ENCODE data around the gene TMEM248. TPM values are rescaled to one million over a fixed set of nuclear protein-coding genes. Genes with fewer than 3 reads are reported as not detected.

Gene TMEM248
- total RNA-seq, 1 experiment from 2014 or later: 98.0 TPM

DNA sequence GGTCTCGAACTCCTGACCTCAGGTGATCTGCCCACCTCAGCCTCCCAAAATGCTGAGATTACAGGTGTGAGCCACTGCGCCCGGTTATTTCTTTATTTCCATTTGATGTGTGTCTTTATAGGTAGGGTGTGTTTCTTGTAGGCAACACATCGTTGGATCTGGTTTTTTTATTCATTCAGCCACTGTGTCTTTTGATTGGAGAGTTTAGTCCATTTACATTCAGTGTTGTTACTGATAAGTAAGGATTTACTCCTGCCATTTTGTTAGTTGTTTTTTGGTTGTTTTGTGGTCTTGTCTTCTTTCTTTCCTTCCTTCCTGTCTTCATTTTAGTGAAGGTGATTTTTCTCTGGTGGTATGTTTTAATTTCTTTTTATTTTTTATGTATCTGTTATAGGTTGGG lies 16.9 kb downstream of the TMEM248 start:
- POLR2A ChIA-PET: no interaction called here
- Mint-ChIP-seq H3K4me1 (ENCODE audit: low read depth, unreplicated experiment) (peaks cover 10% of the 10 kb centered on the region), H3K27me3 (ENCODE audit: insufficient read depth, unreplicated experiment) (no peaks in the 10 kb centered on the region), H3K36me3 (ENCODE audit: insufficient read depth, unreplicated experiment) (peaks cover 41% of the 10 kb centered on the region), H3K4me3 (ENCODE audit: unreplicated experiment) (no peak overlapping the region), H3K9me3 (ENCODE audit: unreplicated experiment) (peaks cover 10% of the 10 kb centered on the region), H3K27ac (ENCODE audit: unreplicated experiment) (no peak overlapping the region)
- no peak overlapping the region for H3K4me3 ChIP-seq (ENCODE audit: low read depth, low read length)
- CTCF ChIA-PET: no interaction called here
- DNase-seq: no peak
- H3K27me3 ChIP-seq (replicated peaks; ENCODE audit: control insufficient read depth, insufficient read depth, low read length): no peaks in the 10 kb centered on the region
- no peaks in the 10 kb centered on the region for H3K4me1 ChIP-seq
- no peak for TF ChIP-seq CTCF (IDR thresholded peaks at IDR 0.05; ENCODE audit: insufficient read depth in 1 of 2, low read depth in 1 of 2, low read length in 1 of 2, severe bottlenecking in 1 of 2, unreplicated experiment in 1 of 2)
- no peaks in the 10 kb centered on the region for H3K36me3 ChIP-seq (ENCODE audit: control insufficient read depth, insufficient read depth, low read length)
- BruUV-seq (replicated peaks): no TSS peak
- no peaks in the 10 kb centered on the region for H3K9me3 ChIP-seq
- intact Hi-C loops (cut with micrococcal nuclease; ENCODE audit: unreplicated experiment): no loop called here

- ChIA-PET CTCF (no interaction called here), POLR2A (no interaction called here)
- BruUV-seq (replicated peaks): no TSS peak
- H3K9me3 ChIP-seq: no peaks in the 10 kb centered on the region; the same call in 1 of the 2 replicates
- no peak for DNase-seq
- Mint-ChIP-seq H3K27ac (ENCODE audit: unreplicated experiment) (no peak overlapping the region), H3K9me3 (ENCODE audit: unreplicated experiment) (peaks cover 10% of the 10 kb centered on the region), H3K36me3 (ENCODE audit: insufficient read depth, unreplicated experiment) (peaks cover 50% of the 10 kb centered on the region), H3K27me3 (ENCODE audit: insufficient read depth, unreplicated experiment) (no peaks in the 10 kb centered on the region), H3K4me1 (ENCODE audit: low read depth, unreplicated experiment) (peaks cover 10% of the 10 kb centered on the region), H3K4me3 (ENCODE audit: unreplicated experiment) (no peak overlapping the region)
- no peaks in the 10 kb centered on the region for H3K27me3 ChIP-seq (replicated peaks; ENCODE audit: control insufficient read depth, insufficient read depth, low read length)
- H3K4me3 ChIP-seq (ENCODE audit: low read depth, low read length): no peak overlapping the region
- TF ChIP-seq CTCF (IDR thresholded peaks at IDR 0.05; ENCODE audit: insufficient read depth in 1 of 2, low read depth in 1 of 2, low read length in 1 of 2, severe bottlenecking in 1 of 2, unreplicated experiment in 1 of 2): no peak
- intact Hi-C loops (cut with micrococcal nuclease; ENCODE audit: unreplicated experiment): no loop called here
- no peaks in the 10 kb centered on the region for H3K4me1 ChIP-seq
- H3K36me3 ChIP-seq (ENCODE audit: control insufficient read depth, insufficient read depth, low read length): no peaks in the 10 kb centered on the region
These were observed 18.3 kb downstream of the TMEM248 start for GRCh38 chr7:66939325-66939724.

DNA sequence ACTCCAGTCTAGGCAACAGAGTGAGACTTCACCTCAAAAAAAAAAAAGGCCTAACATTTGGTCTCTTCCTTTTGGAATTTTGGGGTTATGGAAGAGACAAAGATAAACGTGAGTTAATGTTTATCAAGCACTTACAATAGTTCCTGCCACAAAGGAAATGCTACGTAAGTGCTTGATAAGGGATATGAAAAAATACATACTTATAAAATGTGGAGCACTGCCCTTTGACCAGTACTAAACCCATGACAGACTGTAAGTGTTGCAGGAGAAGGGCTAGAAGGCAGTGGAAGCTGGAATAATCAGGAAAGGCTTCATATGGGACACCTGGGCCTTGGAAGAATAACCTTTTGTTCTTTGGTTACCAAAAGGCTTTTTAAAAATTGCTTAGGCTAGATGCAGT lies 25.5 kb downstream of the TMEM248 start:
- DNase-seq: peak in 1 of 2 experiments; percentile 12
- no peaks in the 10 kb centered on the region; the same call in 1 of the 2 replicates for H3K9me3 ChIP-seq
- H3K36me3 Mint-ChIP-seq (ENCODE audit: insufficient read depth, unreplicated experiment): peaks cover 86% of the 10 kb centered on the region
- no peaks in the 10 kb centered on the region for H3K27me3 Mint-ChIP-seq (ENCODE audit: insufficient read depth, unreplicated experiment)
- peaks cover 7% of the 10 kb centered on the region for H3K4me1 ChIP-seq
- CTCF ChIA-PET: interaction anchor here (0.7 kb wide), 1 partner anchor 145 kb away, joined by 3 read pairs; no protein-coding TSS in a partner anchor
- no peak overlapping the region for H3K4me3 ChIP-seq (ENCODE audit: low read depth, low read length)
- H3K9me3 Mint-ChIP-seq (ENCODE audit: unreplicated experiment): no peaks in the 10 kb centered on the region
- BruUV-seq (replicated peaks): no TSS peak
- no peak overlapping the region for H3K27ac Mint-ChIP-seq (ENCODE audit: unreplicated experiment)
- no peaks in the 10 kb centered on the region for H3K27me3 ChIP-seq (replicated peaks; ENCODE audit: control insufficient read depth, insufficient read depth, low read length)
- peaks cover 1% of the 10 kb centered on the region; the same call in 1 of the 2 replicates for H3K36me3 ChIP-seq (ENCODE audit: control insufficient read depth, insufficient read depth, low read length)
- no peaks in the 10 kb centered on the region for H3K4me1 Mint-ChIP-seq (ENCODE audit: low read depth, unreplicated experiment)
- POLR2A ChIA-PET: no interaction called here
- H3K4me3 Mint-ChIP-seq (ENCODE audit: unreplicated experiment): no peak overlapping the region
- TF ChIP-seq CTCF (IDR thresholded peaks at IDR 0.05; ENCODE audit: insufficient read depth in 1 of 2, low read depth in 1 of 2, low read length in 1 of 2, severe bottlenecking in 1 of 2, unreplicated experiment in 1 of 2): no peak
- intact Hi-C loops (cut with micrococcal nuclease; ENCODE audit: unreplicated experiment): no loop called here

Data from Caco-2 (cell line).